Left lung (tissue), 10 donors: ENCODE data around the gene CDC42EP5. TPM values are rescaled to one million over a fixed set of nuclear protein-coding genes. Genes with fewer than 3 reads are reported as not detected.
"Not testable (repeated sequence)": the region's sequence is repeated elsewhere in the genome, so short reads cannot be mapped to it uniquely, and the experiment has no call there.

Experiments
- ATAC-seq: fragments of 200-7000 bp; cut with Tn5 transposase; one replicate; pipeline ENCODE4 v1.9.1; 2020; ENCODE audit warnings: moderate library complexity
- DNase-seq, 4 donors: peaks; one replicate each; pipeline ENCODE4 v3.0.0-alpha.2; 2013 to 2020
- H3K27ac ChIP-seq, 2 donors: fragments of 200-600 bp; sonication (generic) in 1 of 2; one replicate each; pipeline versions ENCODE4 v1.5.0 to v1.8.0; 2020 to 2021
- H3K27me3 ChIP-seq, 2 donors: fragments of 200-600 bp; sonication (generic) in 1 of 2; one replicate each; pipeline versions ENCODE4 v1.5.0 to v1.8.0; 2020 to 2021
- H3K36me3 ChIP-seq, 2 donors: fragments of 200-600 bp; sonication (generic) in 1 of 2; one replicate each; pipeline versions ENCODE4 v1.5.0 to v1.8.0; 2020 to 2021
- H3K4me1 ChIP-seq, 2 donors: fragments of 200-600 bp; one replicate each; pipeline ENCODE4 v1.8.0; 2021
- H3K4me3 ChIP-seq, 2 donors: fragments of 200-600 bp; sonication (generic) in 1 of 2; one replicate each; pipeline versions ENCODE4 v1.5.0 to v1.8.0; 2020 to 2021; ENCODE audit warnings: mild to moderate bottlenecking in 1 of 2
- H3K9me3 ChIP-seq, 2 donors: fragments of 200-600 bp; sonication (generic) in 1 of 2; one replicate each; pipeline versions ENCODE4 v1.5.0 to v1.8.0; 2020 to 2021
- CTCF ChIP-seq, 2 donors: fragments of 200-600 bp; sonication (generic) in 1 of 2; IDR thresholded peaks; one replicate each; pipeline versions ENCODE4 v1.5.0 to v1.8.0; 2021; ENCODE audit warnings: antibody characterized with exemption in 2 of 2
- intact Hi-C, 2 donors: fragments of 100-400 bp; cut with DNase I; formaldehyde crosslinking; loops; one replicate each; pipeline versions ENCODE4 v1.11.2 to v1.14.2; 2022
- polyA plus RNA-seq, 6 donors: library from polyadenylated mRNA; unstranded; fragments of 120-200 nt; gene quantifications; one replicate each; pipeline ENCODE4 v1.2.1, GENCODE V29; 2013; ENCODE audit not compliant: insufficient read length in 6 of 6
- total RNA-seq, 2 donors: library from RNA; stranded (reverse); fragmentation: NEBNext Ultra II Directional; extraction: Animal tissue kit (Norgen Biotek cat#: 25700); gene quantifications; one replicate each; pipeline ENCODE4 v1.2.1, GENCODE V29; 2021
- donor health status: DM: no; HTN: yes; CAD: no.
- donor health status: DM: no; HTN: no; CAD: no.

CDC42EP5 gene
- total and polyA plus RNA-seq, 8 donors = 20.4 to 57.6 (median 31.1) TPM

GRCh38 chr19:54506079-54506478, 33.0 kb upstream of the CDC42EP5 start:
- Histone ChIP-seq H3K4me1 (no peaks in the 10 kb centered on the region), H3K27me3 (peaks cover 0 to 63% of the 10 kb centered on the region in 2 donors), H3K4me3 (no peak overlapping the region), H3K9me3 (no peaks in the 10 kb centered on the region), H3K27ac (no peak overlapping the region), H3K36me3 (no peaks in the 10 kb centered on the region)
- no peak for ATAC-seq
- TF ChIP-seq CTCF (IDR thresholded peaks at IDR 0.05) = no peak
- DNase-seq = no peak
- intact Hi-C loops = no loop called here

GRCh38 chr19:54505542-54505941, 32.4 kb upstream of the CDC42EP5 start:
- intact Hi-C loops, H3K27ac ChIP-seq: not testable (repeated sequence)

GRCh38 chr19:54502518-54503048, 29.5 kb upstream of the CDC42EP5 start, which contains the start of gene LAIR2:
LAIR2 (plus strand) TSS chr19:54502831; CDS start chr19:54502919, 88 bp downstream.
- H3K27me3 ChIP-seq = peaks cover 0 to 78% of the 10 kb centered on the region in 2 donors
- H3K27ac ChIP-seq = no peak within 1 kb of the TSS
- intact Hi-C loops = no loop called here
- H3K36me3 ChIP-seq = no peaks in the 10 kb centered on the region
- DNase-seq (no peak), ATAC-seq (no peak)
- no peak within 1 kb of the TSS for H3K4me3 ChIP-seq
- H3K4me1 ChIP-seq = no peaks in the 10 kb centered on the region
- no peak for TF ChIP-seq CTCF (IDR thresholded peaks at IDR 0.05)
- no peaks in the 10 kb centered on the region for H3K9me3 ChIP-seq

More at GRCh38 chr19:54505542-54505941, 32.4 kb upstream of the CDC42EP5 start:
- not testable (repeated sequence) for H3K9me3 ChIP-seq, H3K4me1 ChIP-seq, H3K4me3 ChIP-seq, ATAC-seq, DNase-seq, H3K36me3 ChIP-seq
- peaks cover 0 to 68% of the 10 kb centered on the region in 2 donors for H3K27me3 ChIP-seq

GRCh38 chr19:54498451-54498772, 25.3 kb upstream of the CDC42EP5 start:
- ATAC-seq, H3K36me3 ChIP-seq, intact Hi-C loops, H3K4me3 ChIP-seq, H3K27ac ChIP-seq, H3K9me3 ChIP-seq, H3K4me1 ChIP-seq, DNase-seq: not testable (repeated sequence)
- H3K27me3 ChIP-seq = peaks cover 0 to 77% of the 10 kb centered on the region in 2 donors

- H3K36me3 ChIP-seq, ATAC-seq, H3K9me3 ChIP-seq, H3K27ac ChIP-seq, intact Hi-C loops, H3K4me3 ChIP-seq, DNase-seq, H3K4me1 ChIP-seq: not testable (repeated sequence)
- H3K27me3 ChIP-seq = peaks cover 0 to 76% of the 10 kb centered on the region in 2 donors
Observed at GRCh38 chr19:54497747-54498450, 24.8 kb upstream of the CDC42EP5 start.

- ATAC-seq, H3K36me3 ChIP-seq, H3K4me1 ChIP-seq, intact Hi-C loops, H3K4me3 ChIP-seq, H3K9me3 ChIP-seq, H3K27ac ChIP-seq, DNase-seq: not testable (repeated sequence)
- H3K27me3 ChIP-seq = peaks cover 0 to 84% of the 10 kb centered on the region in 2 donors
Observed at GRCh38 chr19:54495284-54495683, 22.2 kb upstream of the CDC42EP5 start.

GRCh38 chr19:54493967-54494585, 21.0 kb upstream of the CDC42EP5 start:
- Histone ChIP-seq H3K36me3 (no peaks in the 10 kb centered on the region), H3K27me3 (peaks cover 0 to 85% of the 10 kb centered on the region in 2 donors), H3K4me1 (no peaks in the 10 kb centered on the region), H3K9me3 (no peaks in the 10 kb centered on the region), H3K27ac (no peak overlapping the region), H3K4me3 (no peak overlapping the region)
- no peak for TF ChIP-seq CTCF (IDR thresholded peaks at IDR 0.05)
- intact Hi-C loops = no loop called here
- DNase-seq = no peak
- no peak for ATAC-seq

GRCh38 chr19:54493056-54493455, 20.0 kb upstream of the CDC42EP5 start:
- intact Hi-C loops, H3K4me3 ChIP-seq, ATAC-seq: not testable (repeated sequence)

More at GRCh38 chr19:54493056-54493455, 20.0 kb upstream of the CDC42EP5 start:
- H3K9me3 ChIP-seq, H3K27ac ChIP-seq, H3K36me3 ChIP-seq, DNase-seq, H3K4me1 ChIP-seq: not testable (repeated sequence)
- H3K27me3 ChIP-seq = peaks cover 0 to 89% of the 10 kb centered on the region in 2 donors
